ENCODE results near the gene NOL8.

GRCh38 chr9:92295240-92295790, 29.8 kb downstream of the NOL8 start:
- TF ChIP-seq, protein P1, sequence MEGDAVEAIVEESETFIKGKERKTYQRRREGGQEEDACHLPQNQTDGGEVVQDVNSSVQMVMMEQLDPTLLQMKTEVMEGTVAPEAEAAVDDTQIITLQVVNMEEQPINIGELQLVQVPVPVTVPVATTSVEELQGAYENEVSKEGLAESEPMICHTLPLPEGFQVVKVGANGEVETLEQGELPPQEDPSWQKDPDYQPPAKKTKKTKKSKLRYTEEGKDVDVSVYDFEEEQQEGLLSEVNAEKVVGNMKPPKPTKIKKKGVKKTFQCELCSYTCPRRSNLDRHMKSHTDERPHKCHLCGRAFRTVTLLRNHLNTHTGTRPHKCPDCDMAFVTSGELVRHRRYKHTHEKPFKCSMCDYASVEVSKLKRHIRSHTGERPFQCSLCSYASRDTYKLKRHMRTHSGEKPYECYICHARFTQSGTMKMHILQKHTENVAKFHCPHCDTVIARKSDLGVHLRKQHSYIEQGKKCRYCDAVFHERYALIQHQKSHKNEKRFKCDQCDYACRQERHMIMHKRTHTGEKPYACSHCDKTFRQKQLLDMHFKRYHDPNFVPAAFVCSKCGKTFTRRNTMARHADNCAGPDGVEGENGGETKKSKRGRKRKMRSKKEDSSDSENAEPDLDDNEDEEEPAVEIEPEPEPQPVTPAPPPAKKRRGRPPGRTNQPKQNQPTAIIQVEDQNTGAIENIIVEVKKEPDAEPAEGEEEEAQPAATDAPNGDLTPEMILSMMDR (conservative IDR thresholded peaks at IDR 0.05): no peak
- TF ChIP-seq EZH2 (IDR thresholded peaks at IDR 0.05; ENCODE audit: low read depth): no peak

Data from PC-9 (cell line).